Endometrial microvascular endothelial cells (primary cell): ENCODE results near the gene ZNF483. TPM values are rescaled to one million over a fixed set of nuclear protein-coding genes. Genes with fewer than 3 reads are reported as not detected.
"Not testable (repeated sequence)": the region's sequence is repeated elsewhere in the genome, so short reads cannot be mapped to it uniquely, and the experiment has no call there.

Experiments
- in situ Hi-C: cut with HindIII; loops from 2 replicates; pipeline ENCODE4 v1.10.0; 2017; ENCODE audit warnings: low sequenced_read_pairs, low pct_unique_long_range_greater_than_20kb; ENCODE audit errors: inconsistent ontology term
- total RNA-seq: library from RNA; depleted of rRNA; stranded (reverse); fragments of >200 nt; gene quantifications from one replicate; pipeline ENCODE4 v1.2.3, GENCODE V29; 2015; ENCODE audit errors: inconsistent ontology term

ZNF483 gene
- total RNA-seq, 1 donor from 2014 or later, result 1.7 TPM

- in situ Hi-C loops, result no loop called here
Observed at GRCh38 chr9:111603041-111603440, 78.1 kb downstream of the ZNF483 start.

GRCh38 chr9:111604054-111604615 lies 79.2 kb downstream of the ZNF483 start:
- in situ Hi-C loops, result no loop called here

- in situ Hi-C loops, result no loop called here
Observed at GRCh38 chr9:111605041-111605559, 80.1 kb downstream of the ZNF483 start.

- in situ Hi-C loops, result no loop called here
Observed at GRCh38 chr9:111610149-111610548, 85.2 kb downstream of the ZNF483 start.

- in situ Hi-C loops, result no loop called here
Observed at GRCh38 chr9:111610845-111611244, 85.9 kb downstream of the ZNF483 start.

- in situ Hi-C loops, result no loop called here
Observed at GRCh38 chr9:111613436-111614040, 88.6 kb downstream of the ZNF483 start.

GRCh38 chr9:111615928-111616327 lies 90.9 kb downstream of the ZNF483 start:
- in situ Hi-C loops, result no loop called here

GRCh38 chr9:111617349-111617748 lies 92.4 kb downstream of the ZNF483 start:
- in situ Hi-C loops, result not testable (repeated sequence)

- in situ Hi-C loops, result no loop called here
Observed at GRCh38 chr9:111621895-111622480, 97.0 kb downstream of the ZNF483 start.

- in situ Hi-C loops, result no loop called here
Observed at GRCh38 chr9:111622626-111623025, 97.6 kb downstream of the ZNF483 start.

Other genes starting within 250 kb of the ZNF483 start
- not detected for gene OR2K2, start 195.0 kb upstream of the ZNF483 start, total RNA-seq
- gene ECPAS, start 40.8 kb upstream of the ZNF483 start, total RNA-seq, result 58.8 TPM
- gene PTGR1, start 74.5 kb downstream of the ZNF483 start, total RNA-seq, result 54.8 TPM
- gene DNAJC25, start 106.2 kb downstream of the ZNF483 start, total RNA-seq, result 2.9 TPM
- gene GNG10, start 136.4 kb downstream of the ZNF483 start, total RNA-seq, result 68.7 TPM